HG03196 (cell line): Measurements from ENCODE around the gene CAPN5.
"Not testable (repeated sequence)": the region's sequence is repeated elsewhere in the genome, so short reads cannot be mapped to it uniquely, and the experiment has no call there.

Experiments
- ATAC-seq: cut with Tn5 transposase; IDR thresholded peaks from one replicate; pipeline ENCODE4 v1.9.1; 2021; ENCODE audit not compliant: unreplicated experiment

CAPN5 gene

DNA sequence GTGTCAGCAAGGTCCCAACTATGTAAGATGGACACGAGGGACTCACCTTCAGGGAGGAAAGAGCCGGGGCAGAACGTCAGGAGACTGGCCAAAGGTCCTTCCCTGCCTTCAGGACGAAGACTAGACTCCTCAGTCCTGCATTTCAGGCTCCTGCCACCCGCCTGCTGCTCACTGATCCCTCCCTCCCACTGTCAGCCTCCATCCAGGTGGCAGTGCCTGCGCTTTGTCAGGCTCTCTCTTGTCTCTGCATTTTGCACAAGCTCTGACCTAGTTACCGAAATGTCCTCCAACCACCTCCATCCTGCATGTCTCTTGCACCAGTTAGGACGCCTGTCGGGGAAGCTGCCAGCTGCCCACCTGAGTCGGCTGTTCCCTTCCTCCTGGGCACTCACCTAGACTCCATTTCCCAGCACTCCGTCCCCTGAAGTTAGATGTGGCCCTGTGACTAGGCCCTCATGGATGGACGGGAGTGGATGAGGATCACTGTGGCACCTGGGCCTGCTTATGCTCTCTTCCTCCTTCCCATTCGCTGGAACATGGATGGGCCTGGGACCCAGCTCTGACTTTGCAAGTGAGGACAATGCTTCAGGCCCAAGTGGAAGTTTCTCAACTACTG lies 24.6 kb upstream of the CAPN5 start:
- ATAC-seq = no peak

DNA sequence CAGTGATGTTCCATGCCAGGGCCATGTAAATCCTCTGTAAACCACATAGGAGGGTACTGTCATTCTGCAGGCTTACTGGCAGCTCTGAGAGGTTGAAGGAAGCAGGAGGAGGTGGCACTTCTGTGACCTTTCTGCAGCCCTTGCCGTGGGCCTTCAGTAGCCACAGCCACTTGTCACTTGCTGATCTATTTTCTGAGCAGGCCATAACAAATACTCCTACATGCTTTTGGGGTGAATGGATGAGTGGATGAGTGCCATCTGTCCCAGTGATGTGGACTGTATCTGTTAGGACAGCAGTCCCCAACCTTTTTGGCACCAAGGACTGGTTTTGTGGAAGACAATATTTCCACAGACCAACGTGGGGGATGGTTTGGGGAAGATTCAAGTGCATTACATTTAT lies 22.4 kb upstream of the CAPN5 start:
- no peak for ATAC-seq

DNA sequence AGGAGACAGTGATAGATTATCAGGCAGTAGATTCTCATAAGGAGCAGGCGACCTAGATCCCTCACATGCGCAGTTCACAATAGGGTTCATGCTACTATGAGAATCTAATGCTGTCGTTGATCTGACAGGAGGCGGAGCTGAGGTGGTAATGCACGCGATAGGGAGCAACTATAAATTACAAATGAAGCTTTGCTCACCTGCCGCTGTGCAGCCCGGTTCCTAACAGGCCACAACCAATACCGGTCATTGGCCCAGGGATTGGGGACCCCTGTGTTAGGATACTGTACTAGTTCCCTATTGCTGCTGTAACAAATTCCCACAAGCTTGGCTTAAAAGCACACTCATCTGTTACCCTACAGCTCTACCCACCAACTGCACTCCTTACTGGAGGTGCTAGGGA lies 21.9 kb upstream of the CAPN5 start:
- no peak for ATAC-seq

DNA sequence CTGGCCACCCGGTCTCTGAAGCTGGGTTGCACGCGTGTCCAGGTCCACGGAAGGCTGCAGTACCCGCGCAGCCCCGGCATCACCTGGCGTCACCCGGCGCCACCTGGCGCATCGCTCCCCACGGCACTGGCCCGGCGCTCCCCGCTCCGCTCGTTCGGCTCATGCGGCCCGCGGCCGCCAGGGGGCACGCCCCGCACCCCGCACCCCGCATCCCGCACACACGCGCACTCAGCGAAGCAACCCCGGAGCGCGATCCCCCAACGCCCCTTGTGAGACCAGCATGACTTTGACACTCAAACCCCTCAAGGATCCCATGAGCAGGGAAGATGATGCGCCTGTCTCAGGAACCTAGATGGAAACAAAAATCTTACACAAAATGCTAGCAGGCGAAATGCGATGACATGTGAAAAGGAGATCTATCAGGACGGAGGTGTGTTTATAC lies 20.7 kb upstream of the CAPN5 start:
- ATAC-seq = no peak

DNA sequence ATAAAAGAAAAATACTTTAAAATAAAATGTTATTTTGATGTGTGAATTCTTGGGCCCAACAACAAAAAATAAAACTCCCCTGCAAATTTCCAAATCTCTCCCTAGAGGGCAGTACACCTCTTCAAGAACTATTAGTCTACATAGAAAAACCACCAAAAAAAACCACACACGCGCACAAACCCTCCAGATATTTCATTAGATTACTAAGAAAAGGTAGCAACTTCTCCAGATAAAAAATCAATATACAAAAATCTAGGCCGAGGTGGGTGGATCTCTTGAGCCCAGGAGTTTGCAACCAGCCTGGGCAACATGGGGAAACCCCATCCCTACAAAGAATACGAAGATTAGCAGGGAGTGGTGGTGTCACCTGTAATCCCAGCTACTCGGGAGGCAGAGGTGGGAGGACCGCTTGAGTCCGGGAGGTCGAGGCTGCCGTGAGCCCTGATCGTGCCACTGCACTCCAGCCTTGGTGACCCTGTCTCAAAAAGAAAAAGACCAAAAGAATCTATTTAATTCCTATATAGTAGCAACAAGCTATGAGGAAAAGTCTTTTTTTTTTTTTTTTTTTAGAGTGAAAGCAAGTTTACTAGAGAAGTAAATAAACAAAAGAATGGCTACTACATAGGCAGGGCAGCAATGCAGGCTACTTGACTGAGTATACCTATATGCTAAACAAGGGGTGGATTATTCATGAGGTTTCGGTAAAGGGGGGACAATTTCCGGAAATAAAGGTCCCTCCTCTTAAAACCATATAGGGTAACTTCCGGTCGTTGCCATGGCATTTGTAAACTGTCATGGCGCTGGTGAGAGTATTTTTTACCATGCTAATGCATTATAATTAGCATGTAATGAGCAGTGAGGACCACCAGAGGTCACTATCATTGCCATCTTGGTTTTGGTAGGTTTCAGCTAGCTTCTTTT lies 19.5 kb upstream of the CAPN5 start:
- ATAC-seq = peak; percentile 87

DNA sequence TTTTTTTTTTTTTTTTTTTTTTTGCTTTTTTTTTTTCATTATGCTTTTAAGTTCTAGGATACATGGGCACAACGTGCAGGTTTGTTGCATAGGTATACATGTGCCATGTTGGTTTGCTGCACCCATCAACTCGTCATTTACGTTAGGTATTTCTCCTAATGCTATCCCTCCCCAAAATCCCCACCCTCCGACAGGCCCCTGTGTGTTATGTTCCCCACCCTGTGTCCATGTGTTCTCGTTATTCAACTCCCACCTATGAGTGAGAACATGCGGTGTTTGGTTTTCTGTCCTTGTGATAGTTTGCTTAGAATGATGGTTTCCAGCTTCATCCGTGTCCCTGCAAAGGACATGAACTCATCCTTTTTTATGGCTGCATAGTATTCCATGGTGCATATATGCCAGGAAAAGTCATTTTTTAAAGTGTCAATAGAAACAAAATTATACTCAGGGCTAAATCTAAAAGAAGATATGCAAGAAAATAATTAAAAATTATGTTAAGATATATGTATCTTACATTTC lies 18.8 kb upstream of the CAPN5 start:
- ATAC-seq = not testable (repeated sequence)

DNA sequence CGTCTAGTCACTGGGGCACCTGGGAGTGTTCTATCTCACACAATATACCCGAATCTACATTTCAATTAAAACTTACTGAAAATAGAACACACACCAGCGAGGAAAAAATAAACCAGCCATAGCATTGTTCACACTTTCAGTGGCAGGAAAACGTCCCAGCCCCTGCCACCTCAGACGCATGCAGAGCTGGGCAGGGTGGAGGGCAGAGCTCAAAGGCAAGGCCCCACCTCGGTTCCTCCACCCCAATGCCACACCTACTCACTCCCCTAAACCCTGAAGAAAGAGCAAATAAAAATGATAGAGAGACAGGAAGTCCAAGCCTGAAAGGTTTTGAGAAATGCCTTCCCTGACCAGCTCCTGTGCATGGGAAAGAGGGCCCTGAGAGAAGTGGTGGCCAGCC lies 17.7 kb upstream of the CAPN5 start:
- ATAC-seq = no peak

DNA sequence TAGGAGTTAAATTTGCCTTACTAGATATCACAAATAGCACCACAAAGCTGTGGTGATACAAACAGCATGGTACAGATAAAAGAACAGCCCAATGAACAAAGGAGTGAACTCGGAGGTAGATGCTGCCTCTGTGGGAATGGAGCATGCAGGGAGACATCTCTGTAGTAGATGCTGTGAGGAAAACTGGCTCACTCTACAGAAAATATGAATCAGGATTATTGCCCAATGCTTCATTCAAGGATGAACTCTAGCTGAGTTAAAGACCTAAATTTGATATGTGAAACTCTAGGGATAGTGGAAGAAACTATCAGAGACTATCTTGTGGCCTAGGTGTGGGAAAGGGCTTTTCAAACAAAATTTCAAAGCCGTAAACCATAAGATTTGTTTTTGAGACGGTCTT lies 15.3 kb upstream of the CAPN5 start:
- ATAC-seq = no peak

DNA sequence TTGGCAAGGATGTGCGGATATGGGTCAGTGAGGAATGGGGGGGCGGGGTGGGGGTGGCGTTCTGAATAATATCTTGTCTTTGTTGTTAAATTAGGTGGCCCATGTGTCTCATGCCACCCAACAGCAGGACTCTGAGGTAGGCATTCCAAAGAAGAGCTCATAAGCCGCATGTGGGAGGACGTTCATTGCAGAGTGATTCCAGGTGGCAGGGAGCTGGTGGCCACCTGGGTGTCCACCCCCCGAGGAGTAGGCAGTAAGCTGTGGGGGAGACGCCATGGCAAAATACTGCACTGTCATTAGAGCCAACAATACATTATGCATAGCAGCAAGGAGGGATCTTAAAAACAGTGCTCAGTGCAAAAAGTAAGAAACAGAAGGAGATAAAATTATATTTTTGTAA lies 14.3 kb upstream of the CAPN5 start:
- no peak for ATAC-seq

DNA sequence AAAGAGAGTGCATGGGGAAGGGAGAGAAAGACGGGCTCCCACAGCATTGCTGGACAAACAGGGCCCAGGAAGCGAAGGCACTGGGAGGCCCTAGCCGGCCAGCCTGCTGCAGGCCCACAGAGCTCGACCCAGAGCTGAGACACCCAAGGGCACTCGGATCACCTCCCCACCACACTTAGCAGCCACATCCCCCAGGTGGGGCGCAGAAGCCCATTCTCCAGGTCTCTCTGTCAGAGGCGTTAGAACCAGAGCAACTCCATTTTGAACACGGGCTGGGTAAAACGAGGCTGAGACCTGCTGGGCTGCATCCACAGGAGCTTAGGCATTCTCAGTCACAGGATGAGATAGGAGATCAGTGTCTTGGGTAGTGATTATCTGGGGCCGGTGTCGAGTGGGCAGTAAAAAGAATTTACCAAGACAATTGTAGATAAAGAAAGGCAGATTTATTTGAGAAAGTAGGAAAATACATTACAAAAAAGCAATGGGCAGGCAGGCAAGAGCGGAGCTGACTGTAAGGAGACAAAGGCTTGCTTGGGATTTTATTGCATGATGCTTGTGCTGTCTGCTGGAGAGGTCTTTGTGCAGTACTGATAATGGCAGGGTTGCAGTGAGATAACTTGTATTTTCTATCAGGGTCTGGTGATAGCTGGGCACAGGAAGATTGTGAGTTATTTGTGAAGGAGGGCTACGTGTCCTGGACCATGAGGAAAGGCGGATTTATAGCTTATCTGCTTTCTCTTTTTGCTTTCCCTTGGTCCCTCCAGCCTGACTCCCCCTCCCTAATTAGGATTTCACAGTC lies 13.4 kb upstream of the CAPN5 start:
- no peak for ATAC-seq

DNA sequence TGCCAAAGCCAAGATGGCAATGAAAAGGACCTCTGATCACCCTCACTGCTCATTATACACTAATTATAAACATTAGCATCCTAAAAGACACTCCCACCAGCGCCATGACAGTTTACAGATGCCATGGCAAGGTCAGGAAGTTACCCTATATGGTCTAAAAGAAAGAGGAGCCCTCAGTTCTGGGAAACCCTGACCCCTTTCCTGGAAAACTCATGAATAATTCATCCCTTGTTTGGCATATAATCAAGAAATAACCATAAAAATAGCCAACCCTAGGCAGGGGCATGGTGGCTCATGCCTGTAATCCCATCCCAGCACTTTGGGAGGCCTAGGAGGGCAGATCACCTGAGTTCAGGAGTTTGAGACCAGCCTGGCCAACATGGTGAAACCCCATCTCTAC lies 12.7 kb upstream of the CAPN5 start:
- ATAC-seq = no peak

DNA sequence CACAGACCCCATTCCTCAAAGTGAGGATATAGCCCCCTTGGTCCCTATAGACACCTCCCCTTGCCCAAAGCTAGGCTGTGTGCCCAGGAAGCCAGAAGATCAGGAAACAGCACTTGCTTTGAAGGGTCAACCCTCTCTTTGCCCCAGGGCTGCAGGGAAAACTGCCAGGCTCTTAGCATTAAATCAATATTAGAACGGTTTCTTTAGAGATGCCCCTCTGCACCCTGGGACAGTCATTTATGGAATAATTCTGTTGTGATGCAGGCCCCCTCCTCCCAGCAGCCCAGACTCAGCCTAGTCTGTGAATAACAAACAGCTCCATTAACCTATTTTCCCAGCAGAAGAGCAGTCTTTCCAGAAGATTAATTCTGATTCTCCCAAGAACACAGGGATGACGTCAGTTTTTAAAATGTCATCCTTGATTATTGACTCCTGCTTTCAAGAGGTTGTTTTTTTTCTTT lies 11.6 kb upstream of the CAPN5 start:
- no peak for ATAC-seq

DNA sequence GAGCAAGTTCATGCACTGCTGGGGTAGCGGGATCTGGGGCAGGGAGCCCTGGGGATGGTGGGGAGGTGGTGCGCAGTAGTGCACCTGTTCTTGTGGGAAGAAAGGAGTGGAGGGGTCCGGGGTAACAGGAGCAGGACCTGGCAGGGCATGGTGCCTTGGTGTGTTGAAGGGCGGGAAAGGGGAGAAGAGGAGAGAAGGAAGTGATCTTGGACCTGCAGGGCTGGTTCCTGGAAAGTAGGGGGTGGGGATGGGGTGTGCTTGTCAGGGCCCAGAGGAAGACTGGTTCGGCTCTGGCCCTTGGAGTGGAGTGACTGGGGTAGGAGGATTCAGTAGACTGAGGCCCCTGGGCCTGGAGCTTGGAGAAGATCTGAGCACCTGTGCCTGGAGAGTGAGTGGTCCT lies 10.9 kb upstream of the CAPN5 start:
- no peak for ATAC-seq

DNA sequence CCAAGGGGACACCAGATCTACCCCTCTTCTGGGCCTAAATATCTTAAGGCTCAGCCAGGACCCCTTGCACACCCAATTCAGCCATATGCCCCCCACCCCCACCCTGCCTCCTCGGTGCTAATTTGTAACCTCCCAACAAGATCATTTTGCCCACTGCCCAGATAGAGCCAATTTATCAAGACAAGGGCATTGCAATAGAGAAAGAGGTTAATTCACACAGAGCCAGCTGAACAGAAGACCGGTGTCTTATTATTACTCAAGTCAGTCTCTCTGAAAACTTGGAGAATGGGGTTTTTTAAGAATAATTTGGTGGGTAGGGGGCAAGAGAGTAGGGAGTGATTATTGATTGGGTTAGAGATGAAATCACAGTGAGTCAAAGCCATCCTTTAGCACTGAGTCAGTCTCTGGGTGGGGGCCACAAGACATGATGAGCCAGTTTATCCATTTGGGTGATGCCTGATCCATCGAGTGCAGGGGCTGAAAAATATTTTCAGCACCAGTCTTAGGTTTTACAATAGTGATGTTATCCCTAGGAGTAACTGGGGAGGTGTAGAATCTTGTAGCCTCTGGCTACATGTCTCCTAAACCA lies 9.9 kb upstream of the CAPN5 start:
- no peak for ATAC-seq

DNA sequence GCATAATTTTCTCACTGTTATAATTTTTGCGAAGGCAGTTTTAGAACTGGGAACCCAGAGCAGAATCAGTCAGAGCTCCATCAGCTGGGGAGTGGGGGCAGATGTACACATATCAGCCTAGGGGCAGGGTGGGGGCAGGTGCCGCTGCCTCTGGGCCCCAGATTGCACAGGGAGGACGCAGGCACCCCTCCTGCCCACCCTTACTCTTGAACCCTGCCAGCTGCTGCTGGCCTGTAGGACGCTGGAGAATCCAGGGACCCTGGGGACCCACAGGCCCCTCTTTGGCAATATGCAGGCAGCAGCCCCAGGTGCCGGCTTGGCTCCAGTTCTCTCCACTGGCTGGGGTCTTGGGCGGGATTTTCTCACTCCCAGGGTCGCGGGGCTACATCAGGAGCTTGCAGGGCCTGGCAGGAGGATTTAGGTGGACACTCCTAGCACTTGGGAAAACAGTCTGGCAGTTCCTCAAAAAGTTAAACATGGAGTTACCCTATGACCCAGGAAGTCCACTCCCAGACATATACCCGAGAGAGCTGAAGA lies 8.8 kb upstream of the CAPN5 start:
- ATAC-seq = no peak

DNA sequence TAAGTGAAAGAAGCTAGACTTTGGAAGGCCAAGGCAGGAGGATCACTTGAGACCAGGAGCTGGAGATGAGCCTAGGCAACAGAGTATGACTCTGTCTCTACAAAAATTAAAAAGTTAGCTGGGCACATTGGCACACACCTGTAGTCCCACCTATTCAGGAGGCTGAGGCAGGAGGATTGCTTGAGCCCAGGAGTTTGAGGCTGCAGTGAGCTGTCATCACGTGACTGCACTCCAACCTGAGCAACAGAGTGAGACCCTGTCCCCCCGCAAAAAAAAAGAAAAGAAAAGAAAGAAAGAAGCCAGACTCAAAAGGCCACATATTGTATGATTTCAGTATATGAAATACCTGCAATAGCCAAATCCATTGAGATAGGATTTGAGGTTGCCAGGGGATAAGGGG lies 7.9 kb upstream of the CAPN5 start:
- ATAC-seq = no peak

DNA sequence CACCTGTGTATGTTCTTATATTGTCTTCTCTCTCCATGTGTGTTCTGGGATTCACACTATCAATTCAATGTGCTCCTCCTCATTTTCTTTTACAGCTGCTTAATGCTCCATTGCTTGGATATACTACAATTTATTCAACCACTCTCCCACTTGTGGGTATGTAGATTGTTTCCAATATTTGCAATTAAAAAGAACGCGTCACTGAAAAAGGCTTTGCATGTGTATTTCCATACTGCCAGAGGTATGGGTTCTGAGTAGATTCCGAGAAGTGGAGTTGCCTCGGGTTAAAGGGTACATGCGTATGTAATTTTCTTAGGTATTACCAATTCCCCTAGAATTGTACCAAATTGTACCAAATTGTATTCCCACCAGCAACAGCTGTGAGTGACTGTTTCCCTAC lies 7.0 kb upstream of the CAPN5 start:
- no peak for ATAC-seq

DNA sequence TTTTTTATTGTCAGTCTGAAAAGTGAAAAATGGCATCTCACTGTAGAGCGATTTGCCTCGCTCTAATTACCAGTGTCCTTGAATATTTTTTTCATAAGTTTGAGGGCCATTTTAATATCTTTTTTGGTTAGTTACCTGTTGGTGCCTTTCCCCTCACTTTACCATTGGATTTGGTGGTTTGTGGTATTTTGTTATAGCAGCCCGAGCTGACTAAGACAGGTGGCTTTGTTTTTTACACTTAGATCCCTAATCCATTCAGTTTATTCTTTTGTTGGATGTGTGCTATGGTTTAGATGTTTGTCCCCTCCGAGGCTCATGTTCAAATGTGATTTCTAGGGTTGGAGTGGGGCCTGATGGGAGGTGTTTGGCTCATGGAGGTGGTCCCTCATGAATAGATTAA lies 6.5 kb upstream of the CAPN5 start:
- ATAC-seq = no peak

DNA sequence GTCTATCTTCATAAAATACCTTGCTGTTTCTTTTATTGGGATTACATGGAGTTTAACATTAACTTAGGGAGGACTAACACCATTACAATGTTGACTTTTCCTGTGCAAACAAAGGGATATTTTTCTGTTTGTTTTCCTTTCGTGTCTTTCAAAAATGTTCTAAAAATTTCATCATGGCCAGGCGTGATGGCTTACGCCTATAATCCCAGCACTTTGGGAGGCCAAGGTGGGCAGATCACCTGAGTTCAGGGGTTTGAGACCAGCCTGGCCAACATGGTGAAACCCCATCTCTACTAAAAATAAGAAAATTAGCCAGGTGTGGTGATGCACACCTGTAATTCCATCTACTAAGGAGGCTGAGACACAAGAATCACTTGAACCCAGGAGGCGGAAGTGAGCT lies 5.5 kb upstream of the CAPN5 start:
- not testable (repeated sequence) for ATAC-seq

DNA sequence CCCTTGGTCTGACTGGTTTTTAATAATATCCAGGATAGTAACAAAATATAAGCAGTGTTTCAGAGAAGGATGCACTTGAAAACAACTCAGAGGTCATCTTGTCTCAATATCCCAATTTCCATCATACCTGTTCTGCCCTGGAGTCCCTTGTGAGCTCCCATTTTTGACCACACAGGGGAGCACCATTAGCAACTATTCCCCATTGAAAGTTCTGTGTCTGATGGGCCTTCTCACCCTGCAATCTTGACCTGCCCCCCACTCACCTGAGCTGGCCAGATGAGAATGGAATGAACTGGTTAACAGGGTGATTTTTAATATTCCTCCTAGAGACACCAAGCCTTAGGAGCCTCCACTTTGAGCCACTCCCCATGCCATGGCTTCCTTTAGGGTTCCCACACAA lies 3.8 kb upstream of the CAPN5 start:
- no peak for ATAC-seq

DNA sequence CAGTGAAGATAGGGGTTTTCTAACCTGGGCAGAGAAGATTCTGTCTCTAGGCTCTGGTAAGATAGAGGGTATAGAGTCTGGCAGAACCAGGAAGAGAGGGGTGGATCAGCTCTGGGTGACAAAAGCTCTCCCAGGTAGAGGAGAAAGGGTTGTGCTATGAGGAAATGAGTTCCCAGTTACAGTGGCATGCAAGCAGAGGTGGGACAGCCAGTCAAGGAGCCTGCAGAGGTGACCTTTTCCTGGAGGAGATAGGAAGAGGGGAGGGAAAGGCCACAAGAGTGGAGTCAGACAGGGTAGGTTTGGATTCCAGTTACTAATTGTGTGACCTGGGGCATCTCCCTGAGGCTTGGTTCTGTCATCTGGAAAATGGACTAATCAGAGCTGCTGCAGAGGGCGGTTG lies 3.4 kb upstream of the CAPN5 start:
- ATAC-seq = no peak
